HCT116 (cell line): Measurements from ENCODE around the gene BSN. TPM values are rescaled to one million over a fixed set of nuclear protein-coding genes. Genes with fewer than 3 reads are reported as not detected.

Source experiments
- ATAC-seq: fragments of 200-7000 bp; cut with Tn5 transposase; 2 replicates; pipeline ENCODE4 v1.9.1; 2020; ENCODE audit warnings: mild to moderate bottlenecking, moderate library complexity
- BruUV-seq: library from RNA; stranded (reverse); fragments of 400-500 nt; replicated peaks from 2 replicates; lab custom pipeline; 2021; lab: Mats Ljungman, UMichigan
- CTCF ChIA-PET: fragments of 300-600 bp; sonication (Branson Sonifier 250); formaldehyde crosslinking; loops from one replicate; lab custom pipeline; 2021; ENCODE audit warnings: antibody characterized with exemption; lab: Charles Lee
- POLR2A ChIA-PET: fragments of 300-600, 350-600 bp; sonication (Branson Sonifier 250); formaldehyde crosslinking; loops from one replicate; lab custom pipeline; 2021; ENCODE audit warnings: antibody characterized with exemption; lab: Charles Lee
- RAD21 ChIA-PET, 2 experiments: fragments of 300-600 bp; sonication (Branson Sonifier 250); formaldehyde crosslinking; loops; one replicate each; lab custom pipeline; 2023; ENCODE audit warnings: low total read pairs in 2 of 2; ENCODE audit not compliant: uncharacterized antibody in 2 of 2, unreplicated experiment in 2 of 2, low non-redundant PET in 1 of 2; lab: Charles Lee
- DNase-seq: peaks from one replicate; pipeline ENCODE4 v3.0.0-alpha.2; 2010; ENCODE audit warnings: low read depth, low spot score
- H2AFZ ChIP-seq: fragments of 200-600 bp; shearing (Covaris generic), sonication (generic); 2 replicates; pipeline ENCODE4 v1.6.1; 2017; ENCODE audit warnings: low read depth, mixed run types, mixed read lengths, antibody characterized with exemption, low read length; ENCODE audit not compliant: poor library complexity, severe bottlenecking
- H3K27ac ChIP-seq: 2 replicates; pipeline ENCODE4 v1.5.1; 2012; ENCODE audit warnings: low read depth, low read length
- H3K27me3 ChIP-seq: fragments of 200-600 bp; sonication (generic); 2 replicates; pipeline ENCODE4 v1.6.1; 2016; ENCODE audit warnings: mixed run types, low read length, mixed read lengths; ENCODE audit not compliant: insufficient read depth
- H3K36me3 ChIP-seq, 2 experiments: fragments of 200-500 bp in 1 of 2; fragments of 200-600 bp in 1 of 2; sonication (Bioruptor generic) in 1 of 2; sonication (generic) in 1 of 2; 2 replicates each; pipeline versions ENCODE4 v1.5.1 to v1.6.1; 2014 to 2016; ENCODE audit warnings: low read length in 2 of 2, inconsistent platforms in 1 of 2, mixed read lengths in 1 of 2, mixed run types in 1 of 2; ENCODE audit not compliant: insufficient read depth in 2 of 2, control insufficient read depth in 1 of 2
- H3K4me1 ChIP-seq, 2 experiments: fragments of 200-600 bp in 1 of 2; sonication (generic) in 1 of 2; 2 replicates each; pipeline versions ENCODE4 v1.5.1 to v1.6.1; 2012 to 2017; ENCODE audit warnings: low read length in 2 of 2, inconsistent platforms in 1 of 2, mild to moderate bottlenecking in 1 of 2, mixed read lengths in 1 of 2, mixed run types in 1 of 2, moderate library complexity in 1 of 2; ENCODE audit not compliant: insufficient read depth in 2 of 2, control insufficient read depth in 1 of 2
- H3K4me2 ChIP-seq: fragments of 200-600 bp; sonication (generic); 2 replicates; pipeline ENCODE4 v1.6.1; 2017; ENCODE audit warnings: mixed run types, low read length, mixed read lengths
- H3K4me3 ChIP-seq, 2 experiments: fragments of 200-600 bp in 1 of 2; sonication (generic) in 1 of 2; replicated peaks in 1 of 2; 2 replicates each; pipeline ENCODE4 v1.5.1; 2011 to 2016; ENCODE audit warnings: low read length in 2 of 2, control low read depth in 1 of 2, low read depth in 1 of 2, mild to moderate bottlenecking in 1 of 2, mixed read lengths in 1 of 2, mixed run types in 1 of 2
- H3K79me2 ChIP-seq: fragments of 200-600 bp; sonication (generic); 2 replicates; pipeline ENCODE4 v1.6.1; 2017; ENCODE audit warnings: mild to moderate bottlenecking, mixed run types, low read length, moderate library complexity, mixed read lengths; ENCODE audit not compliant: insufficient read depth
- H3K9ac ChIP-seq: fragments of 200-600 bp; sonication (generic); 2 replicates; pipeline ENCODE4 v1.6.1; 2016; ENCODE audit warnings: low read length, mixed read lengths
- H3K9me2 ChIP-seq: fragments of 200-600 bp; sonication (generic), shearing (Covaris generic); 2 replicates; pipeline ENCODE4 v1.6.1; 2017; ENCODE audit warnings: mixed run types, mild to moderate bottlenecking, moderate library complexity; ENCODE audit not compliant: insufficient read depth
- H3K9me3 ChIP-seq, 2 experiments: fragments of 200-500 bp in 1 of 2; fragments of 200-600 bp in 1 of 2; sonication (Bioruptor generic) in 1 of 2; sonication (generic) in 1 of 2; 2 replicates each; pipeline ENCODE4 v1.6.1; 2014 to 2017; ENCODE audit warnings: low read length in 2 of 2, mixed read lengths in 2 of 2, inconsistent platforms in 1 of 2, low read depth in 1 of 2, mild to moderate bottlenecking in 1 of 2, mixed run types in 1 of 2, moderate library complexity in 1 of 2; ENCODE audit not compliant: control insufficient read depth in 1 of 2, insufficient read depth in 1 of 2
- H4K20me1 ChIP-seq: fragments of 200-600 bp; sonication (generic), shearing (Covaris generic); 2 replicates; pipeline ENCODE4 v1.6.1; 2017; ENCODE audit warnings: mixed run types, mild to moderate bottlenecking, moderate library complexity; ENCODE audit not compliant: insufficient read depth
- ATF3 ChIP-seq: IDR thresholded peaks from 2 replicates; pipeline ENCODE4 v1.6.1; 2012
- CTCF ChIP-seq, 3 experiments: fragments of 200-600 bp in 1 of 3; sonication (generic) in 1 of 3; IDR thresholded peaks in 2 of 3; conservative IDR thresholded peaks in 1 of 3; 2 replicates each; pipeline ENCODE4 v1.5.1; 2012 to 2017; ENCODE audit warnings: low read depth in 2 of 3, low read length in 2 of 3, antibody characterized with exemption in 1 of 3, borderline replicate concordance in 1 of 3, control low read depth in 1 of 3, mild to moderate bottlenecking in 1 of 3, mixed read lengths in 1 of 3, mixed run types in 1 of 3, moderate library complexity in 1 of 3; ENCODE audit not compliant: insufficient read depth in 1 of 3
- ELF1 ChIP-seq: IDR thresholded peaks from 2 replicates; pipeline ENCODE4 v1.6.1; 2012; ENCODE audit warnings: low read depth, borderline replicate concordance
- EZH2phosphoT487 ChIP-seq: fragments of 200-600 bp; IDR thresholded peaks from 2 replicates; pipeline ENCODE4 v1.6.1; 2018; ENCODE audit warnings: antibody characterized with exemption, borderline replicate concordance
- FOSL1 ChIP-seq: IDR thresholded peaks from 2 replicates; pipeline ENCODE4 v1.6.1; 2012; ENCODE audit warnings: low read depth
- JUND ChIP-seq: IDR thresholded peaks from 2 replicates; pipeline ENCODE4 v1.6.1; 2012
- MAX ChIP-seq: IDR thresholded peaks from 2 replicates; pipeline ENCODE4 v1.6.1; 2012
- POLR2AphosphoS5 ChIP-seq: IDR thresholded peaks from 2 replicates; pipeline ENCODE4 v1.6.1; 2011; ENCODE audit warnings: mild to moderate bottlenecking, low read depth, low read length, moderate library complexity
- SIN3A ChIP-seq: IDR thresholded peaks from 2 replicates; pipeline ENCODE4 v1.6.1; 2012; ENCODE audit warnings: low read depth
- TCF7L2 ChIP-seq: IDR thresholded peaks from 2 replicates; pipeline ENCODE4 v1.7.0; 2011; ENCODE audit warnings: borderline replicate concordance, inconsistent platforms; ENCODE audit not compliant: insufficient read depth, insufficient read length; ENCODE audit errors: extremely low read depth
- ZBTB33 ChIP-seq: IDR thresholded peaks from 2 replicates; pipeline ENCODE4 v1.6.1; 2011; ENCODE audit warnings: mild to moderate bottlenecking, low read length, moderate library complexity; ENCODE audit not compliant: insufficient replicate concordance; ENCODE audit errors: extremely low read depth
- ZNF274 ChIP-seq: fragments of 200-500 bp; sonication (Bioruptor generic); IDR thresholded peaks from 2 replicates; pipeline ENCODE4 v1.6.1; 2014; ENCODE audit warnings: mild to moderate bottlenecking, low read depth, low read length, inconsistent platforms
- intact Hi-C: fragments of 100-400 bp; cut with micrococcal nuclease; formaldehyde crosslinking; loops from 2 replicates; pipeline ENCODE4 v1.10.0; 2022
- total RNA-seq: library from RNA; stranded (reverse); gene quantifications from one replicate; pipeline ENCODE4 v1.2.1, GENCODE V29; 2021; ENCODE audit not compliant: unreplicated experiment

Gene BSN
- total RNA-seq, 1 experiment from 2014 or later: 1.5 TPM

- H3K79me2 ChIP-seq: no peaks in the 10 kb centered on the region
- H3K27me3 ChIP-seq: no peaks in the 10 kb centered on the region
- ChIA-PET RAD21 (interaction anchor here in 1 of 2 experiments (0.5 kb wide), 1 partner anchor 58 kb away, joined by 3 read pairs; no protein-coding TSS in a partner anchor), CTCF (no interaction called here), POLR2A (no interaction called here)
- no peak overlapping the region for H3K4me3 ChIP-seq
- TF ChIP-seq EZH2phosphoT487 (no peak), ATF3 (no peak), POLR2AphosphoS5 (no peak), JUND (no peak), TCF7L2 (no peak), ELF1 (no peak), FOSL1 (no peak), MAX (no peak), SIN3A (no peak), CTCF (IDR thresholded peaks at IDR 0.05 in 2 of 3, conservative IDR thresholded peaks at IDR 0.05 in 1 of 3; ENCODE audit: borderline replicate concordance in 1 of 3, insufficient read depth in 1 of 3, low read depth in 2 of 3, low read length in 2 of 3) (no peak), ZNF274 (no peak), ZBTB33 (no peak)
- no peak overlapping the region for H2AFZ ChIP-seq
- H3K4me2 ChIP-seq: no peak overlapping the region
- H3K36me3 ChIP-seq: no peaks in the 10 kb centered on the region
- H3K9me2 ChIP-seq: no peaks in the 10 kb centered on the region
- H3K9ac ChIP-seq: no peak overlapping the region
- no TSS peak for BruUV-seq
- ATAC-seq: no peak
- H3K4me1 ChIP-seq: peaks cover 4 to 17% of the 10 kb centered on the region in 2 experiments; a peak in 2 of 4 replicates
- no peaks in the 10 kb centered on the region for H4K20me1 ChIP-seq
- intact Hi-C loops: no loop called here
- no peaks in the 10 kb centered on the region for H3K9me3 ChIP-seq
- DNase-seq: no peak
- H3K27ac ChIP-seq: no peak overlapping the region
Measured at GRCh38 chr3:49650637-49651036, 96.4 kb downstream of the BSN start.
